Measurements from ENCODE around the gene NCSTN. TPM values are rescaled to one million over a fixed set of nuclear protein-coding genes. Genes with fewer than 3 reads are reported as not detected.

Gene NCSTN
- total RNA-seq, 4 donors from 2014 or later: 30.6 to 101 (median 67.3) TPM

GRCh38 chr1:160407839-160408801, 64.9 kb downstream of the NCSTN start:
- in situ Hi-C loops (cut with MboI; ENCODE audit: low pct_ligation_motif_present in 1 of 4, low pct_unique_long_range_greater_than_20kb in 1 of 4, low sequenced_read_pairs in 3 of 4): no loop called here
- Histone ChIP-seq H3K9me3 (no peaks in the 10 kb centered on the region), H3K27me3 (no peaks in the 10 kb centered on the region), H3K27ac (no peak overlapping the region), H3K4me1 (peaks cover 0 to 11% (median 5%) of the 10 kb centered on the region in 4 donors), H3K36me3 (no peaks in the 10 kb centered on the region), H3K4me3 (no peak overlapping the region)
- WGBS, 2 donors (ENCODE audit: low coverage in 1 of 2): 58 to 68% methylated on average over 3 to 12 of the region's 12 CpGs
- intact Hi-C loops (cut with DNase I; ENCODE audit: low total_unique reads): no loop called here
- peak; percentile 22 for DNase-seq
- TF ChIP-seq, protein P1, sequence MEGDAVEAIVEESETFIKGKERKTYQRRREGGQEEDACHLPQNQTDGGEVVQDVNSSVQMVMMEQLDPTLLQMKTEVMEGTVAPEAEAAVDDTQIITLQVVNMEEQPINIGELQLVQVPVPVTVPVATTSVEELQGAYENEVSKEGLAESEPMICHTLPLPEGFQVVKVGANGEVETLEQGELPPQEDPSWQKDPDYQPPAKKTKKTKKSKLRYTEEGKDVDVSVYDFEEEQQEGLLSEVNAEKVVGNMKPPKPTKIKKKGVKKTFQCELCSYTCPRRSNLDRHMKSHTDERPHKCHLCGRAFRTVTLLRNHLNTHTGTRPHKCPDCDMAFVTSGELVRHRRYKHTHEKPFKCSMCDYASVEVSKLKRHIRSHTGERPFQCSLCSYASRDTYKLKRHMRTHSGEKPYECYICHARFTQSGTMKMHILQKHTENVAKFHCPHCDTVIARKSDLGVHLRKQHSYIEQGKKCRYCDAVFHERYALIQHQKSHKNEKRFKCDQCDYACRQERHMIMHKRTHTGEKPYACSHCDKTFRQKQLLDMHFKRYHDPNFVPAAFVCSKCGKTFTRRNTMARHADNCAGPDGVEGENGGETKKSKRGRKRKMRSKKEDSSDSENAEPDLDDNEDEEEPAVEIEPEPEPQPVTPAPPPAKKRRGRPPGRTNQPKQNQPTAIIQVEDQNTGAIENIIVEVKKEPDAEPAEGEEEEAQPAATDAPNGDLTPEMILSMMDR (IDR thresholded peaks at IDR 0.05): no peak
- no peak for TF ChIP-seq POLR2A (IDR thresholded peaks at IDR 0.05)
- no peak for TF ChIP-seq EP300 (IDR thresholded peaks at IDR 0.05; ENCODE audit: low read depth)
- no peak for TF ChIP-seq POLR2AphosphoS5 (IDR thresholded peaks at IDR 0.05)

Small RNAs within 50 kb of the gene (small RNA-seq; reads per million reads assigned to genes)
- 0 reads per million in 4 donors for gene RF00019
- 0 to 0.18 (median 0) reads per million in 4 donors for gene RNU4-42P

Other genes with a start within 250 kb of the NCSTN start
- 10 to 100 TPM; 35.9 to 89.0 (median 49.5) TPM for gene IGSF8, start 244.8 kb upstream of the NCSTN start, total RNA-seq
- 10 to 100 TPM; 11.4 to 40.8 (median 23.1) TPM for gene ATP1A2, start 227.6 kb upstream of the NCSTN start, total RNA-seq
- gene ATP1A4, start 191.8 kb upstream of the NCSTN start, total RNA-seq: under 1 TPM in 1 of 4 donors, not detected in 3; 0.20 TPM
- gene CASQ1, start 152.8 kb upstream of the NCSTN start, total RNA-seq: under 1 TPM in 2 of 4 donors, not detected in 2; 0.55 to 0.95 TPM
- gene PEA15, start 138.0 kb upstream of the NCSTN start, total RNA-seq: 10 to 100 TPM; 25.8 to 92.5 (median 27.3) TPM
- 100 to 1,000 TPM; 128 to 279 (median 137) TPM for gene DCAF8, start 80.8 kb upstream of the NCSTN start, total RNA-seq
- gene PEX19, start 58.2 kb upstream of the NCSTN start, total RNA-seq: 10 to 100 TPM; 22.1 to 50.8 (median 32.8) TPM
- 100 to 1,000 TPM in 3 of 4 donors, 10 to 100 TPM in 1; 98.7 to 152 (median 119) TPM for gene COPA, start 133 bp upstream of the NCSTN start, total RNA-seq
- not detected for gene NHLH1, start 23.7 kb downstream of the NCSTN start, total RNA-seq
- gene VANGL2, start 57.2 kb downstream of the NCSTN start, total RNA-seq: 1 to 10 TPM in 3 of 4 donors, under 1 TPM in 1; 0.20 to 3.7 (median 2.7) TPM
- gene SLAMF6, start 179.9 kb downstream of the NCSTN start, total RNA-seq: 1 to 10 TPM in 2 of 4 donors, under 1 TPM in 1, not detected in 1; 0.60 to 6.7 (median 2.3) TPM
- gene CD84, start 236.1 kb downstream of the NCSTN start, total RNA-seq: 1 to 10 TPM; 1.4 to 8.6 (median 5.8) TPM

All from transverse colon (tissue), 4 donors.